ENCODE data around the gene HK3. TPM values are rescaled to one million over a fixed set of nuclear protein-coding genes. Genes with fewer than 3 reads are reported as not detected.

Gene HK3
- total and polyA plus RNA-seq, 2 experiments from 2014 or later = not detected

- H3K4me1 ChIP-seq (ENCODE audit: insufficient read depth) = 0 out of 2 replicates have a peak, but pooled peaks cover 8% of the 10 kb centered on the region
- DNase-seq (ENCODE audit: low spot score) = no peak
- no peaks in the 10 kb centered on the region for H4K20me1 ChIP-seq (replicated peaks; ENCODE audit: insufficient read depth)
- Mint-ChIP-seq H3K27ac (no peak overlapping the region; the same call in 1 of the 2 replicates), H3K27me3 (ENCODE audit: insufficient read depth, low read depth, poor library complexity) (peaks cover 14% of the 10 kb centered on the region), H3K36me3 (ENCODE audit: low read depth) (no peaks in the 10 kb centered on the region), H3K4me1 (peaks cover 32% of the 10 kb centered on the region), H3K4me3 (no peak overlapping the region), H3K9me3 (no peaks in the 10 kb centered on the region)
- H3K27ac ChIP-seq (ENCODE audit: low read depth) = no peak overlapping the region
- no peak overlapping the region for H3K4me3 ChIP-seq
- H3K4me2 ChIP-seq = no peak overlapping the region
- H3K27me3 ChIP-seq (ENCODE audit: insufficient read depth) = no peaks in the 10 kb centered on the region
- no peaks in the 10 kb centered on the region for H3K9me2 ChIP-seq (ENCODE audit: insufficient read depth)
- no peak for TF ChIP-seq ZNF114 (CRISPR knock-in tag; IDR thresholded peaks at IDR 0.05)
- TF ChIP-seq CREB1 (CRISPR knock-in tag; IDR thresholded peaks at IDR 0.05; ENCODE audit: low read depth) = no peak
- no peak for TF ChIP-seq ETS1 (IDR thresholded peaks at IDR 0.05)
- no peak for TF ChIP-seq ZNF462 (CRISPR knock-in tag; IDR thresholded peaks at IDR 0.05)
- no peak for TF ChIP-seq REST (IDR thresholded peaks at IDR 0.05; ENCODE audit: unreplicated experiment)
- TF ChIP-seq EZH2phosphoT487 (IDR thresholded peaks at IDR 0.05; ENCODE audit: unreplicated experiment) = no peak
- no peak for TF ChIP-seq ZNF331 (CRISPR knock-in tag; IDR thresholded peaks at IDR 0.05; ENCODE audit: low read depth)
- TF ChIP-seq CTCF (conservative IDR thresholded peaks at IDR 0.05; ENCODE audit: low read depth in 2 of 2) = no peak
- no peak for TF ChIP-seq STAT1 (IDR thresholded peaks at IDR 0.05; ENCODE audit: unreplicated experiment)
- no peak for TF ChIP-seq POLR2AphosphoS5 (IDR thresholded peaks at IDR 0.05; ENCODE audit: low read depth)
- no peak for TF ChIP-seq JUNB (IDR thresholded peaks at IDR 0.05; ENCODE audit: unreplicated experiment)
- H2AFZ ChIP-seq = no peak overlapping the region
- ATAC-seq = no peak
- no peaks in the 10 kb centered on the region for H3F3A ChIP-seq (replicated peaks; ENCODE audit: low read depth)
- no peaks in the 10 kb centered on the region for H3K36me3 ChIP-seq (ENCODE audit: insufficient read depth)
- no peaks in the 10 kb centered on the region for H3K79me2 ChIP-seq (replicated peaks; ENCODE audit: insufficient read depth)
These were observed 30.4 kb downstream of the HK3 start for GRCh38 chr5:176868731-176869130.
